HG02870 (cell line): ENCODE results near the gene LRRTM2.
"Not testable (repeated sequence)": the region's sequence is repeated elsewhere in the genome, so short reads cannot be mapped to it uniquely, and the experiment has no call there.

Experiments
- ATAC-seq: cut with Tn5 transposase; IDR thresholded peaks from one replicate; pipeline ENCODE4 v1.9.1; 2021; ENCODE audit warnings: mild to moderate bottlenecking, moderate library complexity; ENCODE audit not compliant: unreplicated experiment

LRRTM2 gene, protein sequence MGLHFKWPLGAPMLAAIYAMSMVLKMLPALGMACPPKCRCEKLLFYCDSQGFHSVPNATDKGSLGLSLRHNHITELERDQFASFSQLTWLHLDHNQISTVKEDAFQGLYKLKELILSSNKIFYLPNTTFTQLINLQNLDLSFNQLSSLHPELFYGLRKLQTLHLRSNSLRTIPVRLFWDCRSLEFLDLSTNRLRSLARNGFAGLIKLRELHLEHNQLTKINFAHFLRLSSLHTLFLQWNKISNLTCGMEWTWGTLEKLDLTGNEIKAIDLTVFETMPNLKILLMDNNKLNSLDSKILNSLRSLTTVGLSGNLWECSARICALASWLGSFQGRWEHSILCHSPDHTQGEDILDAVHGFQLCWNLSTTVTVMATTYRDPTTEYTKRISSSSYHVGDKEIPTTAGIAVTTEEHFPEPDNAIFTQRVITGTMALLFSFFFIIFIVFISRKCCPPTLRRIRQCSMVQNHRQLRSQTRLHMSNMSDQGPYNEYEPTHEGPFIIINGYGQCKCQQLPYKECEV

DNA sequence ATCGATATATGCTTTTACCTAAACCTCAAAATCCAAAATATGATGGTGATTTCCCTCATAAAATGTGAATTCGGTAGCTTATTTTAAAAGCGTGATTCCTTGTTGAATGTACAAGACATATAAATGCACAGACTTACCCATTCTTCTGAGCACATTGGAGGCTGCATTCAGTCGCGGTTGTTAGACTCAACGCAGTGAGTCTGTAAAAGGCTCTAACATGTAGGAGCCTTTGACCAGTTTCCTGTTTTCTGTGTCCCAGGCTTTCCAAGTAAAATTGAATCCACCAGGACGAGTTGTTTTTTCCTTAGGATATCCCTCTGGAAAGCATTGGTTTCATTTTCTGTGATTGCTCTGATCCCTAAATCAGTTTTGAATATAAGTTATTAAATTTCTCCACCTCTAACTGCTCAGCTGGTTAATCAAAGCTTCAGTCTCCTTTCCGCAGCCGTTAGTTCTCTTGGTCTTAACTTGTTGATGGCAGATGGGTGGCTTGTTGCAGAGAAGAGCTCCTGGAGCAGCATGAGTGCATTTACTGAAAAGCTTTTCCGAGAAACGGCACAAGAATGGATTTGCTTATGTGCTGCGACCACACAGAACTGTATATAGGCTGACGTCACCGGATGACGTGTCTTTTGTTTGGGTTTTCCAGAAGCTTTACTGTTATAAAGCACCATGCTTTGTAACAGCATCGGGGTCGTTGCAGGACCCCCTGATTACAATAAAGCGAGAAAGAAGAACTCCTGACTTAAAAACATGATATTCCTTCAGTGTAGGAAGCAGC lies at the start of gene LRRTM2:
Gene LRRTM2 (minus strand): TSS at position 565 of the 781 bp plus-strand sequence. CDS start 424 bp downstream, at position 141.
- ATAC-seq, result no peak

DNA sequence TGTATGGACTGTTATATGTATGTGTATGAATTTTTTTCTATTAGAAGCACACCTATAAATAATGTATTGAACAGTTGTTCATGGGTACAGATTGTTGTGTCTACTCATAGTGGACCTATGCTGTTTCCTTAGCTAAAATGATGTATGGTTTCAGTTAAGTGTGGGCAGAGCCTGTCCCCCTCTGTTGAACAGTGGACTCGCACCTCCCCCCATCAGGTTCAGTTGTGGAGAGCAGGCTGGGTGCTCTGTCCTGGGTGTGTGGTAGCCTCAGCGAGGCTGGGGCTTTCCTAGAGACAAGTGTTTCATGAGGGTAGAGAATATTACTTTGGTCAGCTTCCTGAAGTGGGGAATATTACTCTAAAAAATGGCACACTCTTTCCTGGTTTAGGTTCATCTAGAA lies 47.4 kb upstream of the LRRTM2 start:
- ATAC-seq, result no peak

DNA sequence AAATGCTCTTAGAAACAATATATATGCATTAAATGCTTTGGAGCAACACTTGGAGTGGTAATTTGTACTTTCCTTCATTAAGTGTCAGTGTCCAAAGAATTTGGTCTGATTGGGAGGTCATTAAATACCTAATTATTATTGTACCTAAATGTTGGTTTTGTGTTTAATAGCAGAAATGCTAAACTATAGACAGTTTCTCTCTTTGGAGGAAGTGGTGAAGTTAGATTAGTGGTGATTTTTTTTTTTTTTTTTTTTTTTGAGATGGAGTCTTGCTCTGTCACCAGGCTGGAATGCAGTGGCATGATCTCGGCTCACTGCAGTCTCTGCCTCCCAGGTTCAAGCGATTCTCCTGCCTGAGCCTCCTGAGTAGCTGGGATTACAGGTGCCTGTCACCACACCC lies 46.2 kb upstream of the LRRTM2 start:
- not testable (repeated sequence) for ATAC-seq

DNA sequence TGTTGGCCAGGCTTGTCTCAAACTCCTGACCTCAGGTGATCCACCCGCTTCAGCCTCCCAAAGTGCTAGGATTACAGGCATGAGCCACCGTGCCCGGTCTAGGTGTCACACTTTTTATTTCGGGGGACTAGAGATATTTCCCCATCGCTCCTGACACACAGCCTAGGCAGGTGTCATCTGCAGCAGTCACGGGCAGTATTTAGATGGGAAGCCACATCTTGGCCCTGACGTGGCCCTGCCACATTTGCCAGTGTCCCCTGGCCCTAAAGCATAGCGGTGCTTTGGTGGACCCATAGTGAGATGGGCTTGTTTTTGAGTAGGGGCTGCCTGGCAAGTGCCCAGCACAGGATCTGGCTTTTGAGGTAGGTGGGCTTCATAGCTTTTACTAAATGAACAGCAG lies 45.0 kb upstream of the LRRTM2 start:
- no peak for ATAC-seq

DNA sequence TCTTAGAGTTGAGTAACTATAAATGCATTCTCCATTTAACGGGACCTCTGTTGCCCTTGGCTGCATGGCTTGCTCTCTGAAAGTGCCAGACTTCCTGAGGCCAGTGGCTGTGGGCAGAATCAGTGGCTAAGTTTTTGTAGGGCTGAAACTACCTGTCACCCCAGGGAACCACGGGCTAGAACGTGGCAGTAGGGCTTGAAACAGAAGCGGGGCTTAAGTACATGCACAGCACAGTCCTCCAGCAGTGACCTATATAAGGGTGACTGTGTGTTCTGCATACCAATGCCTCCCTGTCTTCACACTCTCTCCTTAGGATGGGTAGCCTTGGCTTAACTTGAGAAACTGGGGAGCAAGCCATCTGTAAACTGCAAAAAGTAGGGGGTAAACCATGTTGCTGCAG lies 43.6 kb upstream of the LRRTM2 start:
- ATAC-seq, result no peak

DNA sequence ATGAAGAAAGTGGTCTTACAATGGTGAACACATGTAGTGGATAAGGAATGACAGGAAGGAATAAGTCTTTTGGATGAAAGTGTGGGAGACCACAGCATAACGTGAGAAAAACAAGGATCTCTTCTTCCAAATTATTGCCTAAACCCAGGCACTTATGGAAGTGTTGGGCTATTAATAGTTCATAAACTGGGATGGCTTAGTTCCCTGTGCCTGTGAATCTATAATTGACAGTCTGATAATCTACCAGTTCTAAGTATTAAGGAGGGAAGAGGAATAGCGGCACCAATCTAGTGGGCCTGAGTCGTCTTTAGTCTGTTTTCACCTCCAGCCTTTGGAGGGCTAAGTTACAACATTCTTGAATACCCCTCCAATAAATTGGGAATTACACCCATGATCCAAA lies 39.2 kb upstream of the LRRTM2 start:
- no peak for ATAC-seq

DNA sequence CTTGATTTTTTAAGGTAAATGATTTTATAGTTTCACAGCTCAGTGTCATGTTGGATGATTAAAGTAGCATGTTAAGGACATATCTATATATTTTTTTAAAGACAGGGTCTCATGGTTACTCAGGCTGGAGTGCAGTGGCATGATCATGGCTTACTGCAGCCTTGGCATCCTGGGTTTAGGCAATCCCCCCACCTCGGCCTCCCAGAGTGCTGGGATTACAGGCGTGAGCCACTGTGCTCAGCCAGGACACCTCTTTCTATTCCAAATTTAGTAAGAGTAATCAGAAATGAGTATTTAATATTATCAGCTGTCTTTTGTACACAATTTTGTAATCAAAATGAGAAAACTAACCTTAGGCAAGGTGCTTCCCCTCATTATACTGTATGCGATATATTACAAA lies 38.6 kb upstream of the LRRTM2 start:
- no peak for ATAC-seq

DNA sequence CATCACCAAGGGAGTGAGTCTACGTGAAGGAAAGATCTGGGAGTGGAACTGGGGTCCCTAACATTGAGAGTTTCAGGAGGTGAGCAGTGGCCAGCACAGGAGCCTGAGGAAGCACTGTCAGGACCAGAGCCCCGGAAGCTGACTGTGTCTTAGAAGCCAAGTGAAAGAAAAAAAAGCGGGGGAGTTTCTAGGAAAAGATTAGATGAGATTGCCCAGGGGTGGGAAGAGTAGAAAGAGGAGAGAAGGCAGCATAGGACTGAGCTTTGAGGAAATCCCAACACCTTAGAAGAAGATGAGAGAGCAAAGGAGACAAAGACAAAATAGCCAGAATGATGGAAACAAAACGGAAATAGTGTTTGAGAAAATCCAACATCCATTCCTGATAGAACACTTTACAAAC lies 37.0 kb upstream of the LRRTM2 start:
- no peak for ATAC-seq

DNA sequence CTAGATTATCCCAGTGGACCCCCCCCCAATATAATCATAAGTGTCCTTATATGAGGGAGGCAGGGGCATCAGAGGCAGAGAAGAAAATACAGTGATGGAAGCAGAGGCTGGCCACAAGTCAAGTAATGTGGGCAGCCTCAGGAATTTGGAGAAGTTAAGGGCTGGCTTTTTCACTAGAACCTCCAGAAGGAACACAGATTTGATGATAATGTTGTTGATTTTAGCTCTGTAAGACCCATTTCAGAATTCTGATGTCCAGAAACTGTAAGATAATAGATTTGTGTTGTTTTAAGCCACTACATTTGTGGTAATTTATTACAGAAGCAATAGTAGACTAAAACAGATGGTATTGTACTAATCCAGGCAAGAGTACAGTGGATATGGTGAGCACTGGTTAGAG lies 36.3 kb upstream of the LRRTM2 start:
- ATAC-seq, result no peak

DNA sequence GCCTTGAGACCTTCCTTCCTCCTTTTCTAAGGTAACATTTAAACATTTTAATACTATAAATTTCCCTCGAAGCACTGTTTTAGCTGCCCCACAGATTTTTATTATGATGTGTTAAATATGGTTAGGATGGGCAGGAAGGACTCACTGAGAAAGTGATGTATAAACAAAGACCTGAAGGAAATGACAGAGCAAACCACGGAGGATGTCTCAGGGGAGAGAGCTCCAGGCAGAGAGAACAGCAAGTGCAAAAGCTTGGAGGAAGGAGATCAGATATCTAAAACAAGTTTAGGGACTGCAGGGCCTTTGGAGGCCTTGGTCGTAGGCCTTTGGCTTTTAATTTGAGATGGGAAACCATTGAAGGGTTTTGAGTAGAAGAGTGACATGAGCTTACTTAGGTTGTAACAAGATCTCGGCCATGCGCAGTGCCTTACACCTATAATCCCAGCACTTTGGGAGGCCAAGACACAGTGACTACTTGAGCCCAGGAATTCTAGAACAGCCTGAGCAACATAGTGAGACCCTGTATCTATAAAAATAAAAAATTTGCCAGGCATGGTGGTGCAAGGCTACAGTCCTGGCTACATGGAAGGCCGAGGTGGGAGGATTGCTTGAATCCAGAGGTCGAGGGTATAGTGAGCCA lies 35.5 kb upstream of the LRRTM2 start:
- ATAC-seq, result no peak

DNA sequence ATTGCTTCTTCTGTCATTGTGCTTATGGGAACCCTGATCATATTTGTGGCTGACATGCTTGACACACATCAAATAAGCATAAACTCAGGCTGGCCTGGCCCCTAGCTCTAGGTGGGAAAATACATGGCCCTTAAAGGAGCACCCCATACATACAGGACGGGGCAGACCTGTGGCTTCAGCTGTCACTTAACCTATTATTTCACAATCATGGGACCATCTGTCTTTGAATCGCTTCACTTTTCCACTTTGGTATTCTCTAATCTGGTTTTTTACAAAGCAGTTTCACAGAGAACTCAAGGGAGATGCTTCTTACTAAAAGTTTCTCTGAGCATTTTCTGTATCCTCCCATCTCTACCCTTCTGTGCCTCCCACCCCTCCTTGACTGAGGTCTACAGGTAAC lies 34.6 kb upstream of the LRRTM2 start:
- no peak for ATAC-seq

DNA sequence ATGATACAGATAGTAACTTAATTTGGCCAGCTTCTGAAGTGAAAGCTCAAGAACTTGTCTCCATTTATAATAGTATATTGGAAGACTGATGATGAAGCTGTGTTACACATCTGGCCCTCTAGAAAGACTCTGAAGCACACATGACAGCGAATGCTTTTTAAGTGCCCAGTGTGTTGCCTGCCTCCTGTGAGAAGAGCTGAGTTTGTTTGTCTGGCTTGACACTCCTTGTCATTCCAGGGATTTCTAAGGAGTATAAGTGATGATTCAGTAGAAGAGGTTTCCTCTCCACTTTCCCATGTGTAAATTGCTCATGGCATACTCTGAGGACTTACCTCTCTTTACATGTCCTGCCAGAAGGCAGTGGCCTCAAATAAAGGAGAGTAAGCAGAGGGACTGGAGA lies 30.4 kb upstream of the LRRTM2 start:
- ATAC-seq, result no peak

DNA sequence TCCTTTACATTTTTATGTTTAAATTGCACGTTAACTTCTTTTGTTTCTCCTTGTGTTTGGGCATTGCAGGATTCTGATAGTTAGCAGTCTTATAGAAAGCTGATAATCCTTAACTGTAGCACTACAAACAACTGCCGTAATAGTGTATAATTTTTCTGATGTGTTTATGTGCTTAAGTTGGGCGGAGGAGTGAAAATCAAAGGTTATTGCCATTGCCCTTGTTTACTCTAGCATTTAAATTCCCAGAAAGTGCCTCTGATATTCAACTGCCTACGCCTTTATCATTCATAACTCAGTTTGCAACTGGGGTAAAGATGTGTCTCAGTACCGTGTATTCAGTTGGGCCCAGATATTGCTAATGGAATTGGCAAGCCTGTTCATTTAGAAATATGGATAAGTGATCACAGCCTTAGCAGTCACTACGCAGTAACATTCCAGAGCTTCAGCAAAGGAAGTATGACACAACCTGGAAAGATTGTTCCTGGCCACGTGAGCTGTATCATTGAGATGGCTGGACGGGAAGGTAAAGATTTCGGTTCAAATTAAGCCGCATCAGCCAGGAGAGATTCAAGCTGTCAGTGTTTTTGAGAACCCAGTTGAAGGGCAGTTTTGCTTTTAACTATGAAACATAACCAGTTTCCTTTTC lies 28.1 kb upstream of the LRRTM2 start:
- no peak for ATAC-seq

DNA sequence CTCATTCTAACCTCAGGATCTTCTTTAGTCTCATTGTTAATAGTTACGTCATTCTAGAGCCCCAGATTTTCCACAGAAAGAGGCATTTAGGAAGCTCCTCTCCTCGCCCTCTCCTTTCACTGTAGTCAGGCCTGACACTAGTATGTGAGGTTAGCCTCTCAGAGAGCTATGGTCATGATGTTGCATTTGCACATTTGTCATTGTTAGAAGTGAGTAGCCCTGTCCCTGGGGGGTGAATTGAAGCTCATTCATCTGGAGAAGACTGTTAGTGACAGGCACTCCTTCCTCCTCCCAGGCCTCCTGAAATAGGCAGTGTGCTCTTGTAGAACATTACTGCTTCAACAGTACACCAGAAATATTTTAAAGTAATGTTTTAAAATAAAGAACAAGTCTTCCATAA lies 26.6 kb upstream of the LRRTM2 start:
- ATAC-seq, result no peak

DNA sequence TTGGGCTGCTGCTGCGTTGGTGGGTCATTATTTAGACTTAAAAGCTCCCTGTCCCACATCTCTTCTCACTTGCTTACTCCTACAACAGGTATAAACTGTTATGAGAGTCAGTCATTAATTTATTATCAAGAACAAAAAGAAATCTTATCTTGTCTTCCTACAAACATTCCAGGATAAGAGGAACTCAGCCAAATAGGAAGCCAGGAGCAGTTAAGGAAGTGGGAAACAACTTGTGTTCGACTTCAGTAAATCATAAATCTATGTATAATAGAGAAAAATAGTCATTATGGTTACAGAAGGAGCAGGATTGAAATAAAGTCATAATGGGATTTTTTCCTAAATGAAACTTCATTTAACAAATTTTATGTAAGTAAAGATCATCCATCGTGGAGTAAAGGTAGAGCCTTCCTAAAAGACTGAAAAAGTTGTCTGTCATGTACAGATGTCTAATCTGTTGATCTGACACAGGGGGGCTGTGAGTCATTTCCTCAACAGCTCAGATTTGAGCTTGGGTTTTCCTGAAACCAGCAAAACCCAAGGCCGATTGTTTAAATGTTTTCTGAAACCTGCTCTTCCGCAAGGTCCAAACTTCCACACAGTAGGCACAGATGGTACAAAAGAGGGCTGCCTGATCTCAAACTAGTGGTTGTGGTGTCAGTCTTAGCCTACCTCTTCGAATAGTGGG lies 25.3 kb upstream of the LRRTM2 start:
- no peak for ATAC-seq

DNA sequence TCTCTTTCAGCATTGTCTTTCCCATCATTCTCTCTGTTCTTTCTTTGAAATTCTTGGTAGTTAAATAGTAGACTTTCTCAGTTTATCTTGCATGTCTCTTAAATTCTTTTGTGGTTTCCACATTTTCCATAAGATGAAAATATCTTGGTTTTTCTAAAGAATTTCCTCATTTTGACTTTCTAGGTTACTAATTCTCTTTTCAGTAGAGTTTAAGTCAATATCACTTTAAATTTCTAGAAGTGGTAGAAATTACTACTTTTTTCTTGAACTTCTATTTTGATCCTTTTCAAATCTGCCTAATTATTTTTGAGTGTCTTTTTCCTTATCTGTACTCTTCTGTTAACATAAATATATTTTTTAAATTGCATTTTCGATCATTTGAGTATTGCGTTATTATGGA lies 23.6 kb upstream of the LRRTM2 start:
- no peak for ATAC-seq

DNA sequence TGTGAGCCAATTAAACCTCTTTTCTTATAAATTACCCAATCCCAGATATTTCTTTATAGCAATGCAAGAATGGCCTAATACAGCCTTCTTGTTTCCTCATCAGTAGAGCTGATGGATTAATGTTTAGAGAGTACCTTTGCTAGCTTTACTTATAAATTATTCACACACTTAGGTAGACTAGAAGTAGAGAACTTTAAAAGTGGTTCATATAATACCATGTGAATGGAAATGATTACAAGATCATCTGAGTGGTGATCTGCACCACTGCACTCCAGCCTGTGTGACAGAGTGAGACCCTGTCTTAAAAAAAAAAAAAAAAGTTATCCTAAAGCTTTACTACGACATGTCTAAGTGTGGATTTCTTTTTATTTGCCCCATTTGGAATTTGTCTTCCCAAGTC lies 23.2 kb upstream of the LRRTM2 start:
- no peak for ATAC-seq

DNA sequence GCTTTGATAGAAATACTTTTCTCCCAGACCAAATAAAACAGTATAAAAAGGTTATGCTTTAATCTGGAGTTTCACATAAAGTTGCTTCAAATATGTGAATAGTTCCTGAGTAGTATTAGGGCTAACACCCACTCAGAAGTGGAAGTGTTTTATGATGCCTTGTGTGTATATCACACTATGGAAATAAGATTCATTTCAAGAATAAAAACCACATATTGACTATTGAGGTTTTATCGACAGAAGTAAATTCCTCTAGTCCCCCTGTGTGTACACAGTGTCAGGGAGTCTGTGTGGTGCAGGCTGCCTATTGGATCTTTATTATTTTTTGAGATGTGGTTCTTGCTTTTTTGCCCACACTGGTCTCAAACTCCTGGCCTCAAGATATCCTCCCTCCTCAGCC lies 20.8 kb upstream of the LRRTM2 start:
- no peak for ATAC-seq

DNA sequence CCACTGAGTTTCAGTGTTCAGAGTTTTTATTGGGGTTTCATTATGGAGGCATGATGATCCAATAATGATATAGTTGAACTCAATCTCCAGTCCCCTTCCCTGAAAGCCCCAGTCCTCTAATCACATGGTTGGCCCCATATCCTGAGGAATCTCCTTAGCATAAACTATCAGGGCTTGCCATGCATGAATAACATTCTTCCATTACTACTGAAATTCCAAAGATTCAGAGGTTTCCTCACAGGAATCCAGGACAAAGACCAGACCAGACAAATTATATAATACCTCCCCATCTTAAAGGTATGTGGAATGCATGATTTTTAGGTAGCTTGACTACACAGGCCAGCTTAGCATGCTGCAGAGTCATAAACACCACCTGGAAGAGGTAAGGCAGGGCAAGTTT lies 15.5 kb upstream of the LRRTM2 start:
- no peak for ATAC-seq

DNA sequence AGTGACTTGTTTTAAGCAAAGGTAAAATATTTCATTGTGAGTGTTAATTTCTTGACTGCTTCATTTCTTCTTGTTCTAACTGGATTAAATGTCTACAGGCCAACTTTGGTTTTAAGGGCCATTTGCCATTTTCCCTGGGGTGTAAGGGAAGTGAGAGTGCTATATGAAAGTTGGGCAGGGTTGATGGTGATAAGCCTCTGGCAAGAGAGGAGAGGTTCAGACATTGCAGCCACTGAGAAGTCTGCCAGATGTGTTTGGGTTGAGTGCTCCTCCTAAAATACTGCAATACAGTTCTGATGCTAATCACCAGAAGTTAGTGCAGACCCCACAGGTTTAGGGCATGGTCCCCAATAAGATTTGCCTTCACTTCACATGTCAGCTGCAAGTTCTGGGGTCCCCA lies 14.9 kb upstream of the LRRTM2 start:
- ATAC-seq, result no peak

DNA sequence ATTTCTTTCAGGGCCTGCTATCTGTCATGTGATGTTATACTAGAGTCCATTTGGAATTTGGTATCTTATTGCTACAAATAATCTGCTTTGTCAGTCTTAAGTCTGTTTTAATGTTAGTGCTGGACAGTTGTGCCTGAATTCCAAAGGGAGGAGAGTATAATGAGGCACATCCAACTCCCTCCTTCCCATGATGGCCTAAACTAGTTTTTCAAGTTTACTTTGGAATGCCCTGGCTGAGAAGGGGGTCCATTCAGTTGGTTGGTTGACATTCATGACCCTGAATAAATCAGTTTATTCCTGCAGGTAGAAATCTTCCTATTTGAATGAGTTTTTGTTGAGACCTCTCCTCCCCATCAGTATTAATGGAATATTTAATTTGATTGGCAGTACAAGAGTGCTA lies 9.4 kb upstream of the LRRTM2 start:
- no peak for ATAC-seq
